HCT116 (cell line): ENCODE data around the gene RANGAP1. TPM values are rescaled to one million over a fixed set of nuclear protein-coding genes. Genes with fewer than 3 reads are reported as not detected.

ENCODE experiments used
- ATAC-seq: fragments of 200-7000 bp; cut with Tn5 transposase; 2 replicates; pipeline ENCODE4 v1.9.1; 2020; ENCODE audit warnings: mild to moderate bottlenecking, moderate library complexity
- BruUV-seq: library from RNA; stranded (reverse); fragments of 400-500 nt; replicated peaks from 2 replicates; lab custom pipeline; 2021; lab: Mats Ljungman, UMichigan
- CTCF ChIA-PET: fragments of 300-600 bp; sonication (Branson Sonifier 250); formaldehyde crosslinking; loops from one replicate; lab custom pipeline; 2021; ENCODE audit warnings: antibody characterized with exemption; lab: Charles Lee
- POLR2A ChIA-PET: fragments of 300-600, 350-600 bp; sonication (Branson Sonifier 250); formaldehyde crosslinking; loops from one replicate; lab custom pipeline; 2021; ENCODE audit warnings: antibody characterized with exemption; lab: Charles Lee
- RAD21 ChIA-PET, 2 experiments: fragments of 300-600 bp; sonication (Branson Sonifier 250); formaldehyde crosslinking; loops; one replicate each; lab custom pipeline; 2023; ENCODE audit warnings: low total read pairs in 2 of 2; ENCODE audit not compliant: uncharacterized antibody in 2 of 2, unreplicated experiment in 2 of 2, low non-redundant PET in 1 of 2; lab: Charles Lee
- DNase-seq: peaks from one replicate; pipeline ENCODE4 v3.0.0-alpha.2; 2010; ENCODE audit warnings: low read depth, low spot score
- H2AFZ ChIP-seq: fragments of 200-600 bp; shearing (Covaris generic), sonication (generic); 2 replicates; pipeline ENCODE4 v1.6.1; 2017; ENCODE audit warnings: low read depth, mixed run types, mixed read lengths, antibody characterized with exemption, low read length; ENCODE audit not compliant: poor library complexity, severe bottlenecking
- H3K27ac ChIP-seq: 2 replicates; pipeline ENCODE4 v1.5.1; 2012; ENCODE audit warnings: low read depth, low read length
- H3K27me3 ChIP-seq: fragments of 200-600 bp; sonication (generic); 2 replicates; pipeline ENCODE4 v1.6.1; 2016; ENCODE audit warnings: mixed run types, low read length, mixed read lengths; ENCODE audit not compliant: insufficient read depth
- H3K36me3 ChIP-seq, 2 experiments: fragments of 200-500 bp in 1 of 2; fragments of 200-600 bp in 1 of 2; sonication (Bioruptor generic) in 1 of 2; sonication (generic) in 1 of 2; 2 replicates each; pipeline versions ENCODE4 v1.5.1 to v1.6.1; 2014 to 2016; ENCODE audit warnings: low read length in 2 of 2, inconsistent platforms in 1 of 2, mixed read lengths in 1 of 2, mixed run types in 1 of 2; ENCODE audit not compliant: insufficient read depth in 2 of 2, control insufficient read depth in 1 of 2
- H3K4me1 ChIP-seq, 2 experiments: fragments of 200-600 bp in 1 of 2; sonication (generic) in 1 of 2; 2 replicates each; pipeline versions ENCODE4 v1.5.1 to v1.6.1; 2012 to 2017; ENCODE audit warnings: low read length in 2 of 2, inconsistent platforms in 1 of 2, mild to moderate bottlenecking in 1 of 2, mixed read lengths in 1 of 2, mixed run types in 1 of 2, moderate library complexity in 1 of 2; ENCODE audit not compliant: insufficient read depth in 2 of 2, control insufficient read depth in 1 of 2
- H3K4me2 ChIP-seq: fragments of 200-600 bp; sonication (generic); 2 replicates; pipeline ENCODE4 v1.6.1; 2017; ENCODE audit warnings: mixed run types, low read length, mixed read lengths
- H3K4me3 ChIP-seq, 2 experiments: fragments of 200-600 bp in 1 of 2; sonication (generic) in 1 of 2; replicated peaks in 1 of 2; 2 replicates each; pipeline ENCODE4 v1.5.1; 2011 to 2016; ENCODE audit warnings: low read length in 2 of 2, control low read depth in 1 of 2, low read depth in 1 of 2, mild to moderate bottlenecking in 1 of 2, mixed read lengths in 1 of 2, mixed run types in 1 of 2
- H3K79me2 ChIP-seq: fragments of 200-600 bp; sonication (generic); 2 replicates; pipeline ENCODE4 v1.6.1; 2017; ENCODE audit warnings: mild to moderate bottlenecking, mixed run types, low read length, moderate library complexity, mixed read lengths; ENCODE audit not compliant: insufficient read depth
- H3K9ac ChIP-seq: fragments of 200-600 bp; sonication (generic); 2 replicates; pipeline ENCODE4 v1.6.1; 2016; ENCODE audit warnings: low read length, mixed read lengths
- H3K9me2 ChIP-seq: fragments of 200-600 bp; sonication (generic), shearing (Covaris generic); 2 replicates; pipeline ENCODE4 v1.6.1; 2017; ENCODE audit warnings: mixed run types, mild to moderate bottlenecking, moderate library complexity; ENCODE audit not compliant: insufficient read depth
- H3K9me3 ChIP-seq, 2 experiments: fragments of 200-500 bp in 1 of 2; fragments of 200-600 bp in 1 of 2; sonication (Bioruptor generic) in 1 of 2; sonication (generic) in 1 of 2; 2 replicates each; pipeline ENCODE4 v1.6.1; 2014 to 2017; ENCODE audit warnings: low read length in 2 of 2, mixed read lengths in 2 of 2, inconsistent platforms in 1 of 2, low read depth in 1 of 2, mild to moderate bottlenecking in 1 of 2, mixed run types in 1 of 2, moderate library complexity in 1 of 2; ENCODE audit not compliant: control insufficient read depth in 1 of 2, insufficient read depth in 1 of 2
- H4K20me1 ChIP-seq: fragments of 200-600 bp; sonication (generic), shearing (Covaris generic); 2 replicates; pipeline ENCODE4 v1.6.1; 2017; ENCODE audit warnings: mixed run types, mild to moderate bottlenecking, moderate library complexity; ENCODE audit not compliant: insufficient read depth
- CBX3 ChIP-seq: IDR thresholded peaks from 2 replicates; pipeline ENCODE4 v1.6.1; 2012; ENCODE audit warnings: low read depth
- EZH2phosphoT487 ChIP-seq: fragments of 200-600 bp; IDR thresholded peaks from 2 replicates; pipeline ENCODE4 v1.6.1; 2018; ENCODE audit warnings: antibody characterized with exemption, borderline replicate concordance
- JUND ChIP-seq: IDR thresholded peaks from 2 replicates; pipeline ENCODE4 v1.6.1; 2012
- POLR2AphosphoS5 ChIP-seq: IDR thresholded peaks from 2 replicates; pipeline ENCODE4 v1.6.1; 2011; ENCODE audit warnings: mild to moderate bottlenecking, low read depth, low read length, moderate library complexity
- RAD21 ChIP-seq: IDR thresholded peaks from 2 replicates; pipeline ENCODE4 v1.6.1; 2012; ENCODE audit warnings: low read depth, mild to moderate bottlenecking
- YY1 ChIP-seq: IDR thresholded peaks from 2 replicates; pipeline ENCODE4 v1.6.1; 2011; ENCODE audit warnings: low read length, low read depth, moderate library complexity, mild to moderate bottlenecking; ENCODE audit not compliant: insufficient replicate concordance; ENCODE audit errors: extremely low read depth
- ZFX ChIP-seq: fragments of 450-650 bp; IDR thresholded peaks from 2 replicates; pipeline ENCODE4 v1.6.1; 2017
- intact Hi-C: fragments of 100-400 bp; cut with micrococcal nuclease; formaldehyde crosslinking; loops from 2 replicates; pipeline ENCODE4 v1.10.0; 2022
- microRNA-seq: library from miRNA; unstranded; fragments of <30 nt; microRNA quantifications from one replicate; pipeline ENCODE4, GENCODE V29; 2016; ENCODE audit warnings: borderline number of aligned reads
- total RNA-seq: library from RNA; stranded (reverse); gene quantifications from one replicate; pipeline ENCODE4 v1.2.1, GENCODE V29; 2021; ENCODE audit not compliant: unreplicated experiment
- TF ChIP-seq, protein P1 (sequence below): IDR thresholded peaks from 2 replicates; pipeline ENCODE4 v1.6.1; 2012
- TF ChIP-seq, protein P2 (sequence below), 3 experiments: fragments of 200-600 bp in 1 of 3; sonication (generic) in 1 of 3; IDR thresholded peaks in 2 of 3; conservative IDR thresholded peaks in 1 of 3; 2 replicates each; pipeline ENCODE4 v1.5.1; 2012 to 2017; ENCODE audit warnings: low read depth in 2 of 3, low read length in 2 of 3, antibody characterized with exemption in 1 of 3, borderline replicate concordance in 1 of 3, control low read depth in 1 of 3, mild to moderate bottlenecking in 1 of 3, mixed read lengths in 1 of 3, mixed run types in 1 of 3, moderate library complexity in 1 of 3; ENCODE audit not compliant: insufficient read depth in 1 of 3

Gene RANGAP1
- total RNA-seq, 1 experiment from 2014 or later: 121 TPM

DNA sequence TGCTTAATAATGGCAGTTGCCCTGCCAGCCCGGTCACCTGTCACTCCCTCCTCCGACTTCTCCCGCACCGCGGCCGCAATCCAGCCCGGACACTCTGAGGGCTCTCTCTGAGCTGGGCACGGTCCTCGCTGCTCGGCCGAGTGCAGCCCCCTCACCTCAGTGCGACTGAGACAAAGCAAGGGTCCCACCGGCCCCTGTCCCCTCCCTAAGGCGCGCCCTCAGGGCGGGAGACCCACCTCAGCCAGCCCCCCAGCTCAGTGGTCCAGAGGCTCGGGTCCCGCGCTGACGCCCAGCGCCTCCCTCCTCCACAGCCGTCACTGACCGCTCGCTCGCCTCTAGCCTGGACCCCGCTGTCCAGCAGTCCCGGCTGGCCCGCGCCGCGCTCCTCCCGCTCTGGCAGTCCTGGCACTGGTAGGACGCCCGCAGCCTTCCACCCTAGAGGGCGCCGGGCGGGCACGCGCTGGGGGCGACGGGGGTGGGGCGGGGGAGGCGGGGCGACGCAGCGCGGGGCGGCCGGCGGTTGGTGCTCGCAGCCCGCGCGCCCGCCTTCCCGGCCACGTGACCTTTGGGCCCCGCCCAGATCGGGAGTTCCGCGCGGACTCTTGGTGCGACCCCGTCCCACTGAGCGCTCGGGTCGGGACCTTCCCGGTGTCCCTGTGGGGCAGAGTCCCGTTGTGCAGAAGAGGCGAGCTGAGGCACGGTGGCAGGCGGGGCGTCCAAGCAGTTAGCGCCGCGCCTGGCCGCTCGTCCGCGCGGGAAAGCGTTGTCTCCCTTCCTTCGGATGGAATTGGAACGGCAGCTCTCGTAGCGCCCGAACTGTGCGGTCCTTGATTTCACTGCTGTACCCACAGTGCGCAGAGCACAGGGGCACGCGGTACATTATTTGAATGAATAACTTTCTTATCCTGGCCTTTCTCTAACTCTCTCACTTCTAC, 88.7 kb downstream of the RANGAP1 start:
- Histone ChIP-seq H3K9me2 (no peaks in the 10 kb centered on the region), H3K79me2 (no peaks in the 10 kb centered on the region), H3K4me1 (peaks cover 4 to 23% of the 10 kb centered on the region in 2 experiments), H3K9me3 (no peaks in the 10 kb centered on the region), H3K4me3 (peak overlapping the region; percentile 60), H3K9ac (peak overlapping the region; percentile 52), H3K4me2 (peak overlapping the region; percentile 93), H3K27me3 (no peaks in the 10 kb centered on the region), H3K27ac (peak overlapping the region; percentile 19; the same call in 1 of the 2 replicates), H2AFZ (peak overlapping the region; percentile 97), H3K36me3 (no peaks in the 10 kb centered on the region), H4K20me1 (no peaks in the 10 kb centered on the region)
- RAD21 ChIA-PET: interaction anchor here (1.2 to 1.4 kb wide), 2 partner anchors 275 kb away, joined by 3 to 7 read pairs; no protein-coding TSS in a partner anchor
- POLR2A ChIA-PET: interaction anchor here (1.2 kb wide), 1 partner anchor 184 kb away, joined by 4 read pairs; the partner anchor contains the start of gene TEF
- intact Hi-C loops: no loop called here
- ATAC-seq: peak; percentile 87
- TF ChIP-seq ZFX (no peak), RAD21 (no peak), CBX3 (no peak), YY1 (peak; percentile 3), POLR2AphosphoS5 (peak; percentile 17; the same call in 1 of the 2 replicates), EZH2phosphoT487 (no peak), JUND (no peak)
- TF ChIP-seq, protein P1, sequence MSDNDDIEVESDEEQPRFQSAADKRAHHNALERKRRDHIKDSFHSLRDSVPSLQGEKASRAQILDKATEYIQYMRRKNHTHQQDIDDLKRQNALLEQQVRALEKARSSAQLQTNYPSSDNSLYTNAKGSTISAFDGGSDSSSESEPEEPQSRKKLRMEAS: peak; percentile 63
- TF ChIP-seq, protein P2, sequence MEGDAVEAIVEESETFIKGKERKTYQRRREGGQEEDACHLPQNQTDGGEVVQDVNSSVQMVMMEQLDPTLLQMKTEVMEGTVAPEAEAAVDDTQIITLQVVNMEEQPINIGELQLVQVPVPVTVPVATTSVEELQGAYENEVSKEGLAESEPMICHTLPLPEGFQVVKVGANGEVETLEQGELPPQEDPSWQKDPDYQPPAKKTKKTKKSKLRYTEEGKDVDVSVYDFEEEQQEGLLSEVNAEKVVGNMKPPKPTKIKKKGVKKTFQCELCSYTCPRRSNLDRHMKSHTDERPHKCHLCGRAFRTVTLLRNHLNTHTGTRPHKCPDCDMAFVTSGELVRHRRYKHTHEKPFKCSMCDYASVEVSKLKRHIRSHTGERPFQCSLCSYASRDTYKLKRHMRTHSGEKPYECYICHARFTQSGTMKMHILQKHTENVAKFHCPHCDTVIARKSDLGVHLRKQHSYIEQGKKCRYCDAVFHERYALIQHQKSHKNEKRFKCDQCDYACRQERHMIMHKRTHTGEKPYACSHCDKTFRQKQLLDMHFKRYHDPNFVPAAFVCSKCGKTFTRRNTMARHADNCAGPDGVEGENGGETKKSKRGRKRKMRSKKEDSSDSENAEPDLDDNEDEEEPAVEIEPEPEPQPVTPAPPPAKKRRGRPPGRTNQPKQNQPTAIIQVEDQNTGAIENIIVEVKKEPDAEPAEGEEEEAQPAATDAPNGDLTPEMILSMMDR (IDR thresholded peaks at IDR 0.05 in 2 of 3, conservative IDR thresholded peaks at IDR 0.05 in 1 of 3; ENCODE audit: borderline replicate concordance in 1 of 3, insufficient read depth in 1 of 3, low read depth in 2 of 3, low read length in 2 of 3): no peak
- no peak for DNase-seq
- no TSS peak for BruUV-seq
- CTCF ChIA-PET: interaction anchor here (0.5 to 1.2 kb wide), 2 partner anchors 9 to 275 kb away, joined by 3 to 4 read pairs; no protein-coding TSS in a partner anchor

Small RNA genes within 50 kb of the gene (microRNA-seq; reads per million reads assigned to microRNA genes)
- gene MIR6889: 1.6 reads per million

Other genes starting within 250 kb of the RANGAP1 start
- gene EP300, start 193.6 kb downstream of the RANGAP1 start, total RNA-seq: 38.8 TPM
- gene L3MBTL2, start 80.9 kb downstream of the RANGAP1 start, total RNA-seq: 24.7 TPM
- 0.47 TPM for gene CHADL, start 45.3 kb downstream of the RANGAP1 start, total RNA-seq
- gene ZC3H7B, start 15.3 kb upstream of the RANGAP1 start, total RNA-seq: 42.0 TPM
- 16.5 TPM for gene TEF, start 95.8 kb upstream of the RANGAP1 start, total RNA-seq
- gene TOB2, start 160.6 kb upstream of the RANGAP1 start, total RNA-seq: 55.2 TPM
- 86.0 TPM for gene PHF5A, start 182.5 kb upstream of the RANGAP1 start, total RNA-seq
- gene ACO2, start 182.9 kb upstream of the RANGAP1 start, total RNA-seq: 108 TPM